Midbrain (tissue), 1 donor: Measurements from ENCODE around the gene CUBN.
A peak's percentile ranks its signal among the peaks of the same experiment; 100 is the strongest.

Experiments used
- DNase-seq: peaks from one replicate; lab custom pipeline; 2025; lab: John Stamatoyannopoulos, UW

Gene CUBN

DNA sequence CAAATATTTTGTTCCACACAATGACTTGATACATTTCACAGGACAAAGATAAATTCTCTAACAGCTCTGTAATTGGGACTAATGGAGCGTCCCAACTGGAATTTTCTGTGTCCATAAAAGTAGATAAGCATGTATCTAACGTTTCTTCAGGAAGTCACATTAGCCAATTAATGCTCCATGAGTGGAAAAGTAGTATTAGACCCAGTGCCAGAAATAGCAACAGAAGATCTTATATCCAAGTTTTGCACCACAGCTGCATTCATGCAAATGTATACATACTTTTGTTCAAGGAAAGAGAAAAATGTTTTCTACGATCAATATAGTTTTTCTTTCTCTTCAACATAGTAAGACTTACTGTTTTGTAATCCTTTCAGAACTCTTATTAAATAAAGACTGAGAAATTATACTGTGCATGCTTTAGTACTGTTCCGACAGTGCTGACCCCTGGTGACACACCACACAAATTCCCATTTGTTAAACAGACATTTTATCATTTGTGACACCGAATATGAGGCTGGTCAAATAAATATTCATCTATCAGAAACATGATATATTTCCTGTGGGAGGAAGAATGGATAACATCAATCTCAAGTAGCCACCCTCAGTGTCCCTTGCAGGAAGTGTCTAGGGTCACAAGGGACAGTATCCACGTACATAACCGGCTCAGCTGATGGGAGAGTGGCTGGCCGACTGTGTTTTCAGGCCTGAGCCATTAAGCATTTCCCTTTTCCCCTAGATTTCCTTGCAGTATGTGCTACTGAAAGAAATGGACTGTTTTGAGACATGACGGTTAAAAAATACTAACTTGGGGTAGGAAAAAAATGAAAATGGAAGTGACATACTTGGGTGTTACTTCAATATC is 210.3 kb downstream of the CUBN start:
- no peak for DNase-seq

DNA sequence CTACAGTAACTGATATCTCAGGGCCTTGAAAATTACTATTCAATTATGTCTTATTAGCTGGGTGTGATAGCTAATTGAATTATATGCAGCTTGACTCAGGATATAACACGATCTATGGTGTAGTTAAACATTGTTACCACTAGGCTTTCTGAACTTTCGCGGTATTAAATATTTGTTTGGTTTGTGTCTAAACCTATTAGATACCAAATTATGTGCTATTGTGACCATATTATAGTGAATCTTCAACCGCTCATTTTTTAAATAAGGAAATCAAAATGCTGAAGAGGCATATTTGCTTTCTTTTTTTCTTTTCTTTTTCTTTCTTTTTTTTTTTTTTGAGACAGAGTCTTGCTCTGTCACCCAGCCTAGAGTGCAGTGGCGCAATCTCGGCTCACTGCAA is 213.1 kb downstream of the CUBN start:
- DNase-seq = no peak

DNA sequence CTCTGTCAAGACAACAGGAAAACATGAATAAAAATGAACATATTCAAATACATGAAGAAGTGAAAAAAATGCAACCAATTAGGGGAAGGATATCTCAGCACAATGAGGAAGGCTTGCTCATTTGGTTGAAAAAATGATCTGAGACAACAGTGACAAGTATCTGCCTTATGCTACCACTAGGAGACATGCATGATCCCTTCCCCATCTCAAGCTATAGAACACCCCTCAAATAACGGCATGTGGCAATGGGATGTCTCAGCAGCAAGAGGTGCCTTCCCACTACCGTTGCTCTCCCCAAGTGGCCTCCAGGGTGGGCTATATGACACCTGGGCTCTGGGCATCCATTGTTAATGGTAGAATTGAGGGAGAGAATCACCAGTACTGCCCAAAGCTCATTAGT is 214.3 kb downstream of the CUBN start:
- DNase-seq = no peak

DNA sequence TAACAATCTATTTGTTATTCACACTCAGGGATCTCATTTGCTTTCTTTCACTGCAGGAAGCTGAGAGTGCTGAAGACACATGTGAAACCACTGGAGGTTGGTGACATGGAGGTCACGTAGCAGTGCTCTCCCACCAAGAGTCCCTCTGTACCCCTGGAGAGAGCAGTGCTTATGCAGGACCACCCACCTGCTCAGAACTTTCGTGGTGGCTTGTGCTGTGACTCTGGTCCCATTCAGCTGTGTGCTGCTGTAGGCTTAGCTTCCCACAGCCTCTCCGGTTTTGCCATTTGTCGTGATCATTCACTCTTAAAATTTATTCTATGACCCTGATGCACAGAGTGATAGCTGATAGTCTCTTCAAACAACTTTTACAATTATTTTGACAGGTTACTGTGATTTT is 216.3 kb downstream of the CUBN start:
- DNase-seq = no peak

DNA sequence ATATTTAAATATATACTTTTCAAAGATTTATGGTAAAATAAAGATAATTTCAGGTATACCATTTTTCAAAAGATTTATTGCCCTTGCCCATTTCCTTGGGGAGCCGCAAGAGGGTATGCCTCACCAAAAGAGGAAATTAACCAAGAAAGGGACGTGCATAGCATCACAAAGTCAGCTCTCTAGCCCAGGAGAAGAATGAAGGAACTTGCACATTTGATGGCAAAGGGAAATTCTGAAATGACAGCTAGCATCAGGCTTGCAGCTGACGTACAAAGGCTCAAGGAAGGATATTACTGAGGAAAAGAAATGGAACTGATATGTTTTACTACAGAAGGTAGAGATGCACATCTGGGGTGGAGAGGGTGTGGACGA is 218.8 kb downstream of the CUBN start:
- no peak for DNase-seq

DNA sequence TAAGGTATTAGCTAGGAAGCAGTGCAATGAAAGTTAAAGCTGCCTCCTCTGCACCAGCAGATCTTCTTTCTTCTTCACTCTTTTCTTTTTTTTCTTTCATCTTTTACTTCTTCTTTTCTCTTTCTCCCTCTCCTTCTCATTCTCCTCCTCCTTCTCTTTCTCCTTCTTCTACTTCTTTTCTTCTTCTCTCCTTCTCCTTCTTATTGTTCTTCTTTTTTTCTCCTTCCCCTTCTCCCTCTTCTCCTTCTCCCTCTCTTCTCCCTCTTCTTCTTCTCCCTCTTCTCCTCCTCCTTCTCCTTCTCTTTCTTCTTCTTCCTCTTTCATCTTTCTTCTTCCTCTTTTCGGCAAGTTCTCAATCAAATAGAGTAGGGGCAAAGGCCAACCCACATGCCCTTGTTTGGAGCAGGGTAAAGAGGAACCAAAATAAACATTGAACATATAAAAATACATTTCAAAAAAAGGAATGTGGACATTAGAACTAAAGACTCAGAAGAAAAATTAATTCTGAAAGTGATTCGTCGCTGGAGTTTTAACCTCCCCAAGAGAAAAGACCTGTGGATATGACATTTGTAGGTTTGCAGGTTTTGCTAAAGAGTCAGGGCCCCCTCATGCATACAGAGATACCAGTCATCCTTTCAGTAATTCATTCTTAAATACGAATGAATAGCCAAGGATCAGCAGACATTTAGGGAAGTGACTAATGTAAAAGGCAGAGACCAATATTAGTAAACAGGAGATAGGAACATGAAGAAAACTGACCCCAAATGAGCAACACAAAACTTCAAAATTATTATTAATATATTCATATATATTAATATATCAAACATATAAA is 219.4 kb downstream of the CUBN start:
- DNase-seq = no peak

DNA sequence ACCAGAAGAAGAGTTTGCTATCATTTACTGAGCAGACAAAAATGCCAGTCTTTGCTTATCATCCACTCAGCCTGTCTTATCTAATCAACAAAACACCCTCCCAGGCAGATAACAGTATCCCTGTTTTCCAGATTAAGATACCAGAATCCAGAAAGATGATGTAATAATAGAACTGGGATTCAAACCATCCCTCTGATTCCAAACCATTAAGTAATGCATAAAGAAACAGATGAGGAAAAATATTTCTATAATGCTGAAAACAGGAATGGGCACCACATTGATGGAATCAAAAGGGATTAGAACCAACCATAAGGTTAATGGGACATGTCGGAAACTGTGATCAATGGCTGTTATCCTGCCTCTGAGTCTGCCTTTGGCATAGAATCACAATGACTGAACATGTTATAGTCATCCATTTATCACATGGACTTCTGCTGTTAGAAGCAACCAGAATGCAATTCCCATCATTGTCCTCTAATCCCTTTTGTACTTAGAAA is 220.3 kb downstream of the CUBN start:
- DNase-seq = no peak

DNA sequence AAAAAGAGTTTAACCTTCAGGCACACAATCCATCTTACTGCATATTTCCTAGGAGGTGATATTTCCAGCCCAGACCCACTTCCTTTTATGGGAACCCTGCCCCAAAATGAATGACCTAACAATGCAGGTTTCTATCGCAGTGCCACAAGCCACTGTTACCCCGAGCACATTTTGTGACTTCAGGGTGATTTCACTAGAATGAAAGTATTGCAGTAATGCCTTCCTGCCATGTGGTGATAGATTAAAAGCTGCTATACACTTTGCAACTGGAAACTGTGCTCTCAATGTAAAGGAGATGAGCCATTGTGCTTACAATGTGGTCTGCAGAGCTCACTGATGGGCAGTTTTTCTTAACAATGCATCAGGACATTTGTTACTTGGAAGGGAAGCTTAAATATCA is 221.9 kb downstream of the CUBN start:
- no peak for DNase-seq

DNA sequence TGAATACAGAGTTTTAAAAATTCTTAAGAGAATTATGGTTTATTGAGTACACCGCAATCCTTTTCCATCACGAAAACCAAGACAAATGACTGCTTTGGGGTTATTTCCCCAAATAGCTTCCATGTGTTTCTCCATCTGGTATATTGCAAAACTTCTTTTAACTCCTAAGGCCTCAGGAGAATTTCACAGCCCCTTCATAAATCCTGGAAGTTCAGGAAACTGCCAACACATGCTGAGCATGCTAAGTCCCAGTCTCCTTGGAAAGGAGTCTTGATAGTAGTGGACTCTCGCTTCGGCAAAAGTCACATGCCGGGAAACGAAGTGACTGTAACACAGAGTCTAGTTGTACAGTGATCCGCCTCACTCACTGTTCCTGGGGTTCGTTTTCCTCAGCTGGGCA is 224.3 kb downstream of the CUBN start:
- DNase-seq = no peak

DNA sequence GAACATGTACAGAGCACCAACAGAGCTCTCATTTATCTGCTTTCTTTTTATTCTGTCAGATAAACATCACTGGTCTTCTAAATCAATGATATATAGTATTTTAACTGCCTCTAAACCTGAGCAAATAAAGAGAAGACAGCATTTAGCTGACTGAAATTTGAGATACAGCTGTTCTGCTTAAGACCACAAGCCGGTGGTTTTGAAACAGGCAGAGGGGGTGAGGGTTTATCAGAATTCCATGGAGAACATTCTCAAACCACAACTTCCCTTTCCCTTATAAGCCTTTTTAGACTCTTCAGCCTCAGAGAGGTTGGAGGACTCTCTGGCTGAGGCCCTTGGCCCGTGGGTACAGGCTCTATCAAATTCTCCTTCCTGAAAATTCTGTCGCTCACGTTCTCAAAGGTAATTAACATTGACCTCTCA is 225.0 kb downstream of the CUBN start:
- DNase-seq = no peak

DNA sequence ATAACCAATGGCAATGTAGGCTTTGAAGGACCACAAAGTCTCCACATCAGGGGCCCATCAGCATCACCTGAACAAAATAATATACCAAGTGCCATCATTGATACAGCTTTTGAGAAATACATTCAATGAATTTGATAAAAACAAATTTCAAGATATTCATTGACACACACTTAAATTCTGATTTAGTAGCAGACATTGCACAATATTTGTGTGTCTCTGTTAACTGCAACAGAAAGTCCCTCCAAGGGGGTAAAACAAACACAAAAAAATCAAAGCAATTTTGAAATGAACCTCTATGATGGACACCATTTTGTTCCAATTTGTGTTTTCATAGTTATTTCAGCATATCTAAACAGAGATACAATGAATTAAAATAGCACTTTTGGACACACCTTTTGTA is 225.6 kb downstream of the CUBN start:
- no peak for DNase-seq

DNA sequence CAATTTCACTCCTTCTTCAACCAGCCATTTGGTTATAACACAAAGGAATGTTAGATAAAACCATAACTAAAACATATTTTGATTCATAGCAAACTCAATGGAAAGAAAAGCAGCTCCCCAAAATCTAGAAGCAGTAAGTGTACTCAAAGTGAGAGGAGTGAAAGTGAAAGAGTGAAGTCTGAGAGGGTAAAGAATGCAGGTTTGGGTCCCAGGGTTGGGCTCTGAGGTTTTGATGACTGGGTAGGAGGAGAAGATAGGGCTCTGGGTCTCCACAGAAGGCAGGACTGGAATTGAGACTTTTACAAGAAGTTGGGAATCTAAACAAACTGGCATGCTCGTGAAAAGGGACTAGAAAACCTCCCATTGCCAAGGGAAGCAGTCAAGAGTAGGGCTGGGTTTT is 227.0 kb downstream of the CUBN start:
- DNase-seq = no peak

DNA sequence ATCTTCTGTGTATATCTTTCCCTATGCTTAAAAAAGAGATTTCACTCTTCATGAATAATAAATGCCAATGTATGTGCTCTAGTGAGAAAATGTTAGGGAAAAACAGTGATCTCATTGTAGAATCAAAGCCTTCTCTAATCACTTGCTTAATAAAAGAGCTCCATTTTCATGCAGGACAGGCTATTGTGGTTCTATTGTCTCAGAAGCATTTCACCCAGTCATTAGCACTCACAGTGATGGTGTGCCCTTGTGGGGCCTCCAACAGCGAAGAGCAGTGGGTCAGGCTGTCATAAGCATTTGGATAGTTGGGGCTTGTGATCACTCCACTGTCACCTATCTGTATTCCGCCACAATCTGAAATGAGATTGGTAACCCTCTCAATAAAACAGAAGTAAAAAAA is 228.5 kb downstream of the CUBN start:
- no peak for DNase-seq

DNA sequence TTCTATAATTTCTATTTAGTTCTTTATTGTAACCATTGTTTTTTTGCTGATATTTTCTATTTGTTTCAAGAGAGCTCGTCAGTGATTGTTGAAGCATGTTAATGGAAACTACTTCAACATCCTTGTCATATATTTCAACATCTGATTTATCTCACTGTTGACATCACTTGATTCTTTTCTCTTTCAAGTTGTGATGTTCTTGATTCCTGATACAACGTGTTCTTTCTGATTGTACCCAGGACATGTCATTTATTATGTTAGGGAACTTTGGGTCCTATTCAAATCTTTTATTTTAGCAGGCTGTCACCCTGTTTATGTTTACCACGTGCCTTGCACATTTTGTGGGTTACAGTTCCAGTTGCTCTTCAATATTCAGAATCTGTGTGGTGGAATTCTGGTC is 232.6 kb downstream of the CUBN start:
- DNase-seq = no peak

DNA sequence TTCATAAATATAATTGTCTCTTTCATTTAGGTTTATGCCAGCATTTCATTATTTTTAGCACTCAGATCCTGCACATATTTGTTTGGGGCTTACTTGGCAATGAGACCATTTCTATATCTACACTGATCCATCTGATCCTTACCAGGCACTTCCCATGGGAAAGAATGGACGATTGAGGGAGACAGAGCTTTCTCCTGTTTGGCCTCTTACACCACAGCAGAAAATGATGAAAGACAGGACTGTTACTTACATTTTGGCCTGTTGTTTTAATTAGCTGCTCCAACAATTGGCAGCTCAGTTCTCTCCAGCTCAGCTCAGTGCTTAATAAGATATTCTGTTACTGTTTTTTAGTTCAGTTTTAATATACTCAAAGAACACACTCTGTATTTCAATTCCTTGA is 234.8 kb downstream of the CUBN start:
- DNase-seq = no peak

DNA sequence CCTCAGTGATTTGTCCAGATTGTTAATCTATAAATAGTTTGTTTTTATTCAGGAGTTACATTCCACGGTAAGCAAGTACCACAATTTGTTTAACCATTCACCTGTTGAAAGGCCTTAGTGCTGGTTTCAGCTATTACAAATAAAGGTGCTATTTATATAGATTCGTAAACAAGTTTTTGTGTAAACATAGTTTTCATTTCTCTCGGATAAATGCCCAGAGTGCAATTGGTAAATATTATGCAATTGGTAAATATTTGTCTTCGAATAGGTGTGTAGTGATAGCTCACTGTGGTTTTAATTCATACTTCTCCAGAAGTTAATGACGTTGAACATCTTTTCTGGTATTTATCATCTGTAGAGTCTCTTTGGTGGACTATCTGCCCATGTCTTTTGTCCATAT is 235.9 kb downstream of the CUBN start:
- no peak for DNase-seq

DNA sequence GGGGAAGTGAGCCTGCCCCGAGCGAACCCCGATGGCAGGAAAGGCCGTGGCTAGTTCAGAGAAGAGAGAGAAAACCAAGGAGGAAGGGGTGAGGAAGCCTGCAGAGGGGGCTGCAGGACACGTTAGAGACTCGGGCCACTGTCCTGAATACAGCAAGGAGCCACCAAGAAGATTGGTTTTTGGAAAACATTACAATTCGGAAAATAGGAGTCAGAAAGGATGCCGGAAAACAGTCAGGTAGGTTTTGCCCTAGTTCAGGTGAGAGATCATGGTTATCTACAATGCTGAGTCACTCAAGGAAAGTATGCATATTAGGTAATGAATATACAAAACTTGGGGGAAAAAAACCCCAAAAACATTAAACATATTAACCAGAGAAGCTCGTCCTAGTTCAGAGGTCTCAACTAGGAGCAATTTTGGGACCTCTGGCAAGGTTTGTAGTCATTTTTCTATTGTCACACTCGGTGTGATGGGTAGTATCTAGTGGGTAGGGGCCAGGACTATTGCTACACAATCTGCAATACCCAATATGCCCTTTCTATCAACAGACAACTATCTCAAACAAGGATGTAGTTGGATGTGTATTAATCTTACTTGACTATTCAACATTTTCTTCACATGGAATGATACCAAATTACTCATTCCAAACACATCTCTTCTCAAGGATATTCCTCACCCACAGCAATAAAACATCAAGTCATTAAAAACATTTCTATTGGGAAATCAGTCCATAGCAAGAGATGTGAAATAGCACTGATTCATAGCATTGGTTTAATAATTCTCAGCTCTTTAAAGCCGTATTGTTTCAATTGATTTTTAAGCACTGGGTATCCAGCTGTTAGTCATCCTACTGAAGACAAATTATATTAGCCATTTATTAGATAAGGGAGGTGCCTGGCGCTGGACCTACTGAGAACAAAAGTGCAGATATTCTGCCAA is 238.0 kb downstream of the CUBN start:
- DNase-seq = peak; percentile 21

DNA sequence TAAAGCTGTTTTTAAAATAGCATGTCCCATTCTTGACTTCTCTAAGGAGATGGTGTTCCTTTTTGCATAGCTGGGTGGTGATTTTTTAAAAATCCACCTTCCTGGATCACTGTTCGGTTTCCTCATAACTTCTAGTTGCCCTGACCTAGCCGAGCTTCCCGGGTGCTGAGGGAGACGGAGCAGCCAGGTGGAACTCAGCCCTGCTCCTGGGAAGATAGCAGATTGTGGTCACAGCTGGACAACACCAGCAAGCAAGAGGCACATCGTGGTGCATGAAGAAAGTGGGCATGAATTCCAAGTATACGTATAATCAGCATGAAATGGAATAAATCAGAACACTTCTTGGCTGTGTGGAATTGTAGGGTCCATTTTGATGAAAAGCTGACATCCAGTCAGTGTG is 238.9 kb downstream of the CUBN start:
- no peak for DNase-seq

DNA sequence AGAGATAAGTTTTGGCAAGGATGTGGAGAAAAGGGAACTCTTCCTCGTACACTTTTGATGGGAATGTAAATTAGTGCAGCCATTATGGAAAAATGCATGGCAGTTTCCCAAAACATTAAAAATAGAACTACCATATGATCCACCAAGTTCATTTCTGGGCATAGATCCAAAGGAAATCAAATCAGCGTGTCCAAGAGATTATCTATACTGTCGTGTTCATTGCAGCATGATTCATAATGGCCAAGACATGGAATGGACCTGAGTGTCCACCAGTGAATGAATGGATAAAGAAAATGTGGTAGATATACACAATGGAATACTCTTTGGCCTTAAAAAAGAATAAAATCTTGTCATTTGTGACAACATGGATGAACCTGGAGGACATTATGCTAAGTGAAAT is 242.0 kb downstream of the CUBN start:
- no peak for DNase-seq

DNA sequence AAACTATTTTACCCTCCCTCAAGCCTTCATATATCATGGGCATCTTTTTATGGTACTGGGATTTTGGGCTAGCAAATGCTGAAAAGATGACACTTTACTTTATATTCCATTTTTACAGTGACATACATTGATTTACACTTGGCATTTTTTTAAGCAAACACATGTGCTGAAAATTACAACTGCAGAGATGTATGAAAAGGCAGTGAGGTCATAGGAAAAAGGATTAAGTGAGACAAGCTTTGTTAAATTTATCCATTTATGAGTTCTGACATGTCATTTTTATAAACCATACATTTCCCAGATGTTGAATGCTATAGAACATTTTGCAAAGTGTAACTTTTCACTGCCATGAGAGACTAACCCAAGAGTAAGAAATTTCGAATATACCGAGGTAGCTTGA is 243.6 kb downstream of the CUBN start:
- DNase-seq = no peak

DNA sequence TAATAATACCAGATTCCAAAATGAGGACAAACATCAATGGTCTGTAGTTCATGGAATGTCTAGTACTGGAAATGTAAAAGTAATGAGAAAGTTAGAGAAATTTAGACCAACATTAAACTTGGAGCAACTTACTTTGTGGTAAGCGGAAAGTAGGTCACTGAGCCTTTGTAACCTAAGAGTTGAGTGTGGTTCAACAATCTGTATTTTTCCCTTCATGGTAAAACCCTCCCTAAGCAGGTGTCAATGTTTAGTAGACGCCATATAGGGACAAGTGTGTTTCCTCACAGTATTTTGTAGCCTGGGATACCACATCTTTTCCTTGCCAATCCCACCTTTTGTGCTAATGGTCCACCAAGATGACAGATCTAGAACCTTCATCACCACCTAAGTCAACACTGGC is 245.1 kb downstream of the CUBN start:
- no peak for DNase-seq

DNA sequence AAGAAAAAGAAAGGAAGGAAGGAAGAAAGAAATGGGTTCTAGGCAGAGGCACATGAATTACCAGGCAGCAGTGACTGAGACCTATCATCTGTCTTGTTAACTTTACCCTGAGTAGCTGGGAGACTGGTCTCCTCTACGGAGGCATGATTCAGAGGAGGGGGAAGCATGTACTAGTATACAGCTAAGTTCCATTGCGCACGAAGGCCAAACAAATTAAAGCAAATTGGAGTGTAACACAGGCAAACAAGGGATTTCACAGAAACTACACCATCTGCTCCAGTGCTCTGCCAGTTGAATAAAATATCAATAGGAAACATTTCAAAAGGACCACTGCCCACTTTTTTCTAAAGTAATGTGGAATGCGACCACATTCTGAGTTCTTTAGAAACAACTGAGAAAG is 246.5 kb downstream of the CUBN start:
- no peak for DNase-seq
